Measurements from ENCODE around the gene LHFPL3.

GRCh38 chr7:104901240-104901619 lies 572.8 kb downstream of the LHFPL3 start:
- TF ChIP-seq, protein P1, sequence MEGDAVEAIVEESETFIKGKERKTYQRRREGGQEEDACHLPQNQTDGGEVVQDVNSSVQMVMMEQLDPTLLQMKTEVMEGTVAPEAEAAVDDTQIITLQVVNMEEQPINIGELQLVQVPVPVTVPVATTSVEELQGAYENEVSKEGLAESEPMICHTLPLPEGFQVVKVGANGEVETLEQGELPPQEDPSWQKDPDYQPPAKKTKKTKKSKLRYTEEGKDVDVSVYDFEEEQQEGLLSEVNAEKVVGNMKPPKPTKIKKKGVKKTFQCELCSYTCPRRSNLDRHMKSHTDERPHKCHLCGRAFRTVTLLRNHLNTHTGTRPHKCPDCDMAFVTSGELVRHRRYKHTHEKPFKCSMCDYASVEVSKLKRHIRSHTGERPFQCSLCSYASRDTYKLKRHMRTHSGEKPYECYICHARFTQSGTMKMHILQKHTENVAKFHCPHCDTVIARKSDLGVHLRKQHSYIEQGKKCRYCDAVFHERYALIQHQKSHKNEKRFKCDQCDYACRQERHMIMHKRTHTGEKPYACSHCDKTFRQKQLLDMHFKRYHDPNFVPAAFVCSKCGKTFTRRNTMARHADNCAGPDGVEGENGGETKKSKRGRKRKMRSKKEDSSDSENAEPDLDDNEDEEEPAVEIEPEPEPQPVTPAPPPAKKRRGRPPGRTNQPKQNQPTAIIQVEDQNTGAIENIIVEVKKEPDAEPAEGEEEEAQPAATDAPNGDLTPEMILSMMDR (conservative IDR thresholded peaks at IDR 0.05; ENCODE audit: low read depth, low read length) = no peak
- no peak for TF ChIP-seq EZH2 (IDR thresholded peaks at IDR 0.05; ENCODE audit: borderline replicate concordance, low read depth, low read length, poor library complexity, severe bottlenecking)

All from A673 (cell line).